NK-92 (cell line): ENCODE measurements around the gene XG.

Experiments used
- DNase-seq: peaks from one replicate; lab custom pipeline; 2025; ENCODE audit not compliant: unreplicated experiment; lab: John Stamatoyannopoulos, UW

Gene XG

DNA sequence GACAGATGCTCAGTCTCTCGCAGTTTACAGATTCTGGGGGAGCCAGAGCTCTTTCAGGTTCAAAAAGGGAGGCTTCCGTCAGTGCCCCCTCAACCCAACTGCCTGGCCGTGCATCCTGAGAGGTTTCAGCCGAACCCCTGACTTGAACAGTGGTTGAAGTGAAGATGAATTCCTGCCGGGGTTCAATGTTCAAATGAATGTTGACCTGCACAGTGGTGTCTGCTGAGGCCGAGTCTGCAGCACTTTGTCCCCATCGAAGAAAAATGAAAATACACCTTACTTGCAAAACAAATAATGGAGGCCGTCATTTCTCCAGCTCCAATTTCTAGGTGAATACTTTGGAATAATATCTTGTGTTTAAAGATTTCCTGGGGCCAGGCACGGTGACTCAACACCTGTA, 110.6 kb downstream of the XG start:
- no peak for DNase-seq

DNA sequence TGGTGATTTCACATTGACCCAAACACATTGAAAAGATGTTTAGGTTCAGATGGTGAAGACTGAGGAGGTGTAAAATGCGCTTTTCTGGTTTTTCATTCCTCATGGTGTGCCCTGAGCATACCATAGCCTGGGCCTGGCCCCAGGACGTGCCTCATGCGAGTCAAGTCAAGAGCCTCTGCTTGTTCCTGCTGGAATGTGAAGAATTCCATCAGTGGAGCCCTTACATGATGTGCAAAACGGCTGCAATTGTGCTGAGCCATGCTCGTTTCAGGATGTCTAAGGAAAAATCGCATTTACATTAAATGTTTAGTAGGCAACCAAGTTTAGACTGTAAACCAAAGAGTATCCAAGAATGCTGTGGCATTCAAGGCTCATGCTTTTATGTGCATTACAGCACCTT, 111.8 kb downstream of the XG start:
- DNase-seq: no peak
